ENCODE data around the gene API5.

Gene API5

DNA sequence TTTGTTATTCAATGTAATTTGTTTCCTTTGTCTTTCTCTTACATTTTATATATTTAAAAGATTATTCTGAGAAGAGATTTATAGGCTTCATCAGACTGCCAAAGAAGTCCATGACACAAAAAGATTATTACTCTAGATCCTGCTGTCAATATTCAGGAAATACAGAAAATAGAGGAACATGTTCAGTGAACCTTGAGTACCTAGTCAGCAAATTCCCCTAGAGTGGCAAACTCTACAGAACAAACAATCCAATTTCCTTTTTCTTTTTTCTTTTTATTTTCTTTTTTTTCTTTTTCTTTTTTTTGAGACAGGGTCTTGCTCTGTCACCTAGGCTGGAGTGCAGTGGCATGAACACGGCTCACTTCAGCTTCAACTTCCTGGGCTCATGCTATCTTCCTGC lies 70.8 kb downstream of the API5 start:
- CTCF ChIA-PET = no interaction called here
- POLR2A ChIA-PET = no interaction called here
- no peak overlapping the region for H3K4me3 ChIP-seq (ENCODE audit: low read depth, low read length)
- TF ChIP-seq, protein P1, sequence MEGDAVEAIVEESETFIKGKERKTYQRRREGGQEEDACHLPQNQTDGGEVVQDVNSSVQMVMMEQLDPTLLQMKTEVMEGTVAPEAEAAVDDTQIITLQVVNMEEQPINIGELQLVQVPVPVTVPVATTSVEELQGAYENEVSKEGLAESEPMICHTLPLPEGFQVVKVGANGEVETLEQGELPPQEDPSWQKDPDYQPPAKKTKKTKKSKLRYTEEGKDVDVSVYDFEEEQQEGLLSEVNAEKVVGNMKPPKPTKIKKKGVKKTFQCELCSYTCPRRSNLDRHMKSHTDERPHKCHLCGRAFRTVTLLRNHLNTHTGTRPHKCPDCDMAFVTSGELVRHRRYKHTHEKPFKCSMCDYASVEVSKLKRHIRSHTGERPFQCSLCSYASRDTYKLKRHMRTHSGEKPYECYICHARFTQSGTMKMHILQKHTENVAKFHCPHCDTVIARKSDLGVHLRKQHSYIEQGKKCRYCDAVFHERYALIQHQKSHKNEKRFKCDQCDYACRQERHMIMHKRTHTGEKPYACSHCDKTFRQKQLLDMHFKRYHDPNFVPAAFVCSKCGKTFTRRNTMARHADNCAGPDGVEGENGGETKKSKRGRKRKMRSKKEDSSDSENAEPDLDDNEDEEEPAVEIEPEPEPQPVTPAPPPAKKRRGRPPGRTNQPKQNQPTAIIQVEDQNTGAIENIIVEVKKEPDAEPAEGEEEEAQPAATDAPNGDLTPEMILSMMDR (IDR thresholded peaks at IDR 0.05; ENCODE audit: insufficient read depth, low read length, missing control alignments) = no peak
- DNase-seq (ENCODE audit: low read depth, low spot score) = no peak

DNA sequence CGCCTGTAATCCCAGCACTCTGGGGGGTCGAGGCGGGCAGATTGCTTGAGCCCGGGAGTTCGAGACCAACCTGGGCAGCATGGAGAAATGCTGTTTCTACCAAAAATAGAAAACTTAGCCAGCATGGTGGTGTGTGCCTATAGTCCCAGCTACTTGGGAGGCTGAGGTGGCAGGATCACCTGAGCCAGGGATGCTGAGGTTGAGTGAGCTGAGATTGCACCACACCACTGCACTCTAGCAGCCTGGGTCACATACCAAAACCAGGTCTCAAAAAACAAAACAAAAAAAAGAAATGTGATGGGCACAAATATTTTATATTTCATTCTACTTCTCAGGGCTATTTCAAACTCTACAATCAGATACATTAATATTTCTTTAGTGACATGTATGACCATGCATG lies 72.6 kb downstream of the API5 start:
- TF ChIP-seq, protein P1 (IDR thresholded peaks at IDR 0.05; ENCODE audit: insufficient read depth, low read length, missing control alignments) = no peak
- CTCF ChIA-PET = no interaction called here
- no peak overlapping the region for H3K4me3 ChIP-seq (ENCODE audit: low read depth, low read length)
- POLR2A ChIA-PET = no interaction called here
- no peak for DNase-seq (ENCODE audit: low read depth, low spot score)

DNA sequence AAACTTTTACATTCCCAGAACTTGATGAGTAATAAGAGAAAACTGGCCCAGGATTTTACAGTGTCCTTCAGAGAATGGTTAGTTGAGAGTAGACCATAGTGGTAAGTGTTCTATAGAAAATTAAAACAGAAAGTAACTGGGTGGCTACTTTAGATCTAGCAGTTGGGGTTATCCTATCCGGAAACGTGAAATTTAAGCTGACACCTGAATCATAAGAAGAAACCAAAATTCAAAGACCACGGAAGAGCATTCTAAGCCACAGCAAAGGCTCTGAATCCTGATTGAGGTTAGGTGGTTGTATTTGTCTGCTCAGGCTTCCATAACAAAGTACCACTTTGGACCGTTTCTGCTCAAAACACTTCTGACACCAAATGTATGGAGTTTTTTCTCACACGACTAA lies 80.9 kb downstream of the API5 start:
- no peak for DNase-seq (ENCODE audit: low read depth, low spot score)
- POLR2A ChIA-PET = no interaction called here
- CTCF ChIA-PET = no interaction called here
- TF ChIP-seq, protein P1 (IDR thresholded peaks at IDR 0.05; ENCODE audit: insufficient read depth, low read length, missing control alignments) = no peak
- no peak overlapping the region for H3K4me3 ChIP-seq (ENCODE audit: low read depth, low read length)

DNA sequence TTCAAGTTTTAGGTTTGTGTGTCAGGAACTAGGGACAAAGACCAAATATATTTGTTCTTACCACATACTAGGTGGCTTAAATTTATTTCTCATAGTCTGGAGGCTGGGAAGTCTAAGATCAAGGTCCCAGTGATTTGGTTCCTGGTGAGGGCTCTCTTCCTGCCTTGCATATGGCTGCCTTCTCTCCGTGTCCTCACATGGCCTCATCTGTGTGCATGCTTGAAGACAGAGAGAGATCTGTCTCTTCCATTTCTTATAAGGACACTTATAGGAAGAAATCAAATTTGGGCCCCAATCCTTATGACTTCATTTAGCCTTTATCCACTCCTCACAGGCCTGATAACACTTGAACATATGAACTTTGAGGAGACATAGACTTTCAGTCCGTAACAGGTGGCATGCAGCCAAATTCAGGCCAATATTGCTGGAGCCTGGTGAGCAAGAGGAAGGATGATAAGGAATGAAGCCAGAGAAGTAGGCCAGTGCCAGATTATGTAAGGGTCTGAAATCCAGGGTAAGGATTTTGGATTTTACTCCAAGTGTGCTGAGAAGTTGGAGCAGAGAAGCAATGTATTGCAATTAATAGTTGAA lies 82.1 kb downstream of the API5 start:
- DNase-seq (ENCODE audit: low read depth, low spot score) = no peak
- TF ChIP-seq, protein P1 (IDR thresholded peaks at IDR 0.05; ENCODE audit: insufficient read depth, low read length, missing control alignments) = no peak
- CTCF ChIA-PET = no interaction called here
- POLR2A ChIA-PET = no interaction called here
- no peak overlapping the region for H3K4me3 ChIP-seq (ENCODE audit: low read depth, low read length)
